ENCODE data around the gene TM4SF1.

- TF ChIP-seq, protein P1, sequence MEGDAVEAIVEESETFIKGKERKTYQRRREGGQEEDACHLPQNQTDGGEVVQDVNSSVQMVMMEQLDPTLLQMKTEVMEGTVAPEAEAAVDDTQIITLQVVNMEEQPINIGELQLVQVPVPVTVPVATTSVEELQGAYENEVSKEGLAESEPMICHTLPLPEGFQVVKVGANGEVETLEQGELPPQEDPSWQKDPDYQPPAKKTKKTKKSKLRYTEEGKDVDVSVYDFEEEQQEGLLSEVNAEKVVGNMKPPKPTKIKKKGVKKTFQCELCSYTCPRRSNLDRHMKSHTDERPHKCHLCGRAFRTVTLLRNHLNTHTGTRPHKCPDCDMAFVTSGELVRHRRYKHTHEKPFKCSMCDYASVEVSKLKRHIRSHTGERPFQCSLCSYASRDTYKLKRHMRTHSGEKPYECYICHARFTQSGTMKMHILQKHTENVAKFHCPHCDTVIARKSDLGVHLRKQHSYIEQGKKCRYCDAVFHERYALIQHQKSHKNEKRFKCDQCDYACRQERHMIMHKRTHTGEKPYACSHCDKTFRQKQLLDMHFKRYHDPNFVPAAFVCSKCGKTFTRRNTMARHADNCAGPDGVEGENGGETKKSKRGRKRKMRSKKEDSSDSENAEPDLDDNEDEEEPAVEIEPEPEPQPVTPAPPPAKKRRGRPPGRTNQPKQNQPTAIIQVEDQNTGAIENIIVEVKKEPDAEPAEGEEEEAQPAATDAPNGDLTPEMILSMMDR (IDR thresholded peaks at IDR 0.05): no peak
- no peak for TF ChIP-seq EZH2 (IDR thresholded peaks at IDR 0.05; ENCODE audit: borderline replicate concordance, insufficient read depth, low read depth, low read length, poor library complexity, severe bottlenecking)
These were observed at the start of gene TM4SF1 for GRCh38 chr3:149377408-149378364.

Data from B cell (primary cell).